VCaP (cell line): Measurements from ENCODE around the gene UXS1.

Experiments used
- H3K27ac ChIP-seq: fragments of 450-650 bp; 2 replicates; pipeline ENCODE4 v1.5.1; 2017
- CTCF ChIP-seq: fragments of 450-650 bp; conservative IDR thresholded peaks from 2 replicates; pipeline ENCODE4 v1.5.1; 2017; ENCODE audit warnings: mild to moderate bottlenecking, moderate library complexity

Gene UXS1

GRCh38 chr2:106177581-106177980, 16.5 kb downstream of the UXS1 start:
- TF ChIP-seq CTCF, result no peak
- no peak overlapping the region for H3K27ac ChIP-seq

- H3K27ac ChIP-seq, result no peak overlapping the region
- TF ChIP-seq CTCF, result no peak
Observed at GRCh38 chr2:106176446-106177099, 17.5 kb downstream of the UXS1 start.

GRCh38 chr2:106175086-106175850, 18.8 kb downstream of the UXS1 start:
- no peak for TF ChIP-seq CTCF
- no peak overlapping the region for H3K27ac ChIP-seq

- H3K27ac ChIP-seq, result no peak overlapping the region
- TF ChIP-seq CTCF, result no peak
Observed at GRCh38 chr2:106174056-106174455, 20.0 kb downstream of the UXS1 start.

GRCh38 chr2:106172649-106173048, 21.5 kb downstream of the UXS1 start:
- peak overlapping the region; percentile 45 for H3K27ac ChIP-seq

GRCh38 chr2:106168657-106169056, 25.4 kb downstream of the UXS1 start:
- TF ChIP-seq CTCF, result no peak
- no peak overlapping the region for H3K27ac ChIP-seq

More at GRCh38 chr2:106172649-106173048, 21.5 kb downstream of the UXS1 start:
- no peak for TF ChIP-seq CTCF

- no peak for TF ChIP-seq CTCF
Observed at GRCh38 chr2:106167067-106167466, 27.0 kb downstream of the UXS1 start.

More at GRCh38 chr2:106167067-106167466, 27.0 kb downstream of the UXS1 start:
- no peak overlapping the region for H3K27ac ChIP-seq
